Vagina (tissue), 2 donors: ENCODE measurements around the gene NCOA7. TPM values are rescaled to one million over a fixed set of nuclear protein-coding genes. Genes with fewer than 3 reads are reported as not detected.
"Not testable (repeated sequence)": the region's sequence is repeated elsewhere in the genome, so short reads cannot be mapped to it uniquely, and the experiment has no call there.

Experiments
- DNase-seq, 2 donors: peaks; one replicate each; pipeline ENCODE4 v3.0.0-alpha.2; 2017; ENCODE audit errors: extremely low spot score in 2 of 2
- H3K27ac ChIP-seq: fragments of 200-600 bp; sonication (generic); one replicate; pipeline ENCODE4 v1.5.1; 2019
- H3K27me3 ChIP-seq: fragments of 200-600 bp; sonication (generic); one replicate; pipeline ENCODE4 v1.5.1; 2019
- H3K36me3 ChIP-seq, 2 donors: fragments of 200-600 bp; sonication (generic); one replicate each; pipeline ENCODE4 v1.5.1; 2017 to 2019
- H3K4me1 ChIP-seq: fragments of 200-600 bp; sonication (generic); one replicate; pipeline ENCODE4 v1.5.1; 2019
- H3K4me3 ChIP-seq, 2 donors: fragments of 200-600 bp; sonication (generic); 1 replicate in 1 of 2; 2 replicates in 1 of 2; pipeline ENCODE4 v1.5.1; 2016 to 2019
- H3K9me3 ChIP-seq: fragments of 200-600 bp; sonication (generic); one replicate; pipeline ENCODE4 v1.5.1; 2019
- CTCF ChIP-seq, 3 experiments: fragments of 450-650 bp in 2 of 3; fragments of 200-600 bp in 1 of 3; sonication (generic) in 1 of 3; IDR thresholded peaks; one replicate each; pipeline ENCODE4 v1.5.1; 2017 to 2019; ENCODE audit warnings: antibody characterized with exemption in 3 of 3, mild to moderate bottlenecking in 2 of 3, moderate library complexity in 2 of 3
- POLR2A ChIP-seq, 2 donors: fragments of 450-650 bp; IDR thresholded peaks; one replicate each; pipeline ENCODE4 v1.6.1; 2017; ENCODE audit warnings: antibody characterized with exemption in 2 of 2, mild to moderate bottlenecking in 2 of 2, moderate library complexity in 2 of 2
- POLR2AphosphoS5 ChIP-seq, 2 donors: sonication (generic); formaldehyde crosslinking; IDR thresholded peaks; one replicate each; pipeline ENCODE4 v1.9.0; 2017; ENCODE audit warnings: antibody characterized with exemption in 2 of 2, mild to moderate bottlenecking in 2 of 2, low read depth in 1 of 2; ENCODE audit not compliant: insufficient read depth in 1 of 2
- intact Hi-C: fragments of 100-400 bp; cut with DNase I; formaldehyde crosslinking; loops from one replicate; pipeline ENCODE4 v1.15.1; 2023
- total RNA-seq: library from RNA; depleted of rRNA; stranded (reverse); fragments of >200 nt; gene quantifications from one replicate; pipeline ENCODE4 v1.2.3, GENCODE V29; 2016

NCOA7 gene
- total RNA-seq, 1 donor from 2014 or later, result 48.6 TPM

GRCh38 chr6:125966569-125966968 lies 175.8 kb downstream of the NCOA7 start:
- Histone ChIP-seq H3K27ac (no peak overlapping the region), H3K4me1 (no peaks in the 10 kb centered on the region), H3K36me3 (peaks cover 0 to 4% of the 10 kb centered on the region in 2 donors), H3K4me3 (no peak overlapping the region), H3K9me3 (no peaks in the 10 kb centered on the region), H3K27me3 (no peaks in the 10 kb centered on the region)
- no peak for TF ChIP-seq POLR2A (IDR thresholded peaks at IDR 0.05)
- no peak for TF ChIP-seq CTCF (IDR thresholded peaks at IDR 0.05)
- TF ChIP-seq POLR2AphosphoS5 (IDR thresholded peaks at IDR 0.05; ENCODE audit: insufficient read depth in 1 of 2, low read depth in 1 of 2), result no peak
- intact Hi-C loops, result loop anchor here (2.0 kb wide), 1 partner anchor 58 kb away; no protein-coding TSS in a partner anchor
- DNase-seq, result no peak

- DNase-seq, result no peak
- no peaks in the 10 kb centered on the region for H3K4me1 ChIP-seq
- TF ChIP-seq POLR2A (IDR thresholded peaks at IDR 0.05) (no peak), CTCF (IDR thresholded peaks at IDR 0.05) (no peak), POLR2AphosphoS5 (IDR thresholded peaks at IDR 0.05; ENCODE audit: insufficient read depth in 1 of 2, low read depth in 1 of 2) (no peak)
- H3K27me3 ChIP-seq, result no peaks in the 10 kb centered on the region
- H3K27ac ChIP-seq, result no peak overlapping the region
- H3K36me3 ChIP-seq, result peaks cover 0 to 4% of the 10 kb centered on the region in 2 donors
- no peak overlapping the region for H3K4me3 ChIP-seq
- intact Hi-C loops, result no loop called here
- H3K9me3 ChIP-seq, result no peaks in the 10 kb centered on the region
These were observed 177.7 kb downstream of the NCOA7 start for GRCh38 chr6:125968493-125968892.

- no peak overlapping the region for H3K27ac ChIP-seq
- TF ChIP-seq POLR2AphosphoS5 (IDR thresholded peaks at IDR 0.05; ENCODE audit: insufficient read depth in 1 of 2, low read depth in 1 of 2), result no peak
- TF ChIP-seq POLR2A (IDR thresholded peaks at IDR 0.05), result no peak
- no peaks in the 10 kb centered on the region for H3K4me1 ChIP-seq
- no peak for DNase-seq
- peaks cover 4 to 10% of the 10 kb centered on the region in 2 donors for H3K36me3 ChIP-seq
- H3K27me3 ChIP-seq, result no peaks in the 10 kb centered on the region
- no peak overlapping the region for H3K4me3 ChIP-seq
- intact Hi-C loops, result no loop called here
- no peaks in the 10 kb centered on the region for H3K9me3 ChIP-seq
These were observed 180.0 kb downstream of the NCOA7 start for GRCh38 chr6:125970760-125971159.

GRCh38 chr6:125972478-125972877 lies 181.7 kb downstream of the NCOA7 start:
- H3K9me3 ChIP-seq, intact Hi-C loops, DNase-seq, H3K4me3 ChIP-seq, H3K4me1 ChIP-seq, H3K27ac ChIP-seq, H3K27me3 ChIP-seq: not testable (repeated sequence)
- H3K36me3 ChIP-seq, result peaks cover 4 to 17% of the 10 kb centered on the region in 2 donors

- no peak overlapping the region for H3K4me3 ChIP-seq
- TF ChIP-seq CTCF (IDR thresholded peaks at IDR 0.05), result peak; percentile 16 to 38 (median 18)
- no peak for TF ChIP-seq POLR2A (IDR thresholded peaks at IDR 0.05)
- intact Hi-C loops, result no loop called here
- H3K27me3 ChIP-seq, result no peaks in the 10 kb centered on the region
- no peaks in the 10 kb centered on the region for H3K4me1 ChIP-seq
- H3K9me3 ChIP-seq, result no peaks in the 10 kb centered on the region
- H3K27ac ChIP-seq, result no peak overlapping the region
- no peak for DNase-seq
- peaks cover 0 to 17% of the 10 kb centered on the region in 2 donors for H3K36me3 ChIP-seq
These were observed 183.6 kb downstream of the NCOA7 start for GRCh38 chr6:125974214-125974866.

GRCh38 chr6:125979101-125979500 lies 188.3 kb downstream of the NCOA7 start:
- Histone ChIP-seq H3K4me3 (no peak overlapping the region), H3K27ac (no peak overlapping the region), H3K4me1 (no peaks in the 10 kb centered on the region), H3K36me3 (peaks cover 0 to 17% of the 10 kb centered on the region in 2 donors), H3K27me3 (no peaks in the 10 kb centered on the region), H3K9me3 (no peaks in the 10 kb centered on the region)
- intact Hi-C loops, result no loop called here
- DNase-seq, result no peak
- TF ChIP-seq POLR2AphosphoS5 (IDR thresholded peaks at IDR 0.05; ENCODE audit: insufficient read depth in 1 of 2, low read depth in 1 of 2) (no peak), CTCF (IDR thresholded peaks at IDR 0.05) (no peak), POLR2A (IDR thresholded peaks at IDR 0.05) (no peak)
